Spleen (tissue), 7 donors: Measurements from ENCODE around the gene IKZF3.

Source experiments
- POLR2AphosphoS5 ChIP-seq, 3 donors: sonication (generic); formaldehyde crosslinking; IDR thresholded peaks; one replicate each; pipeline ENCODE4 v1.5.1; 2017; ENCODE audit warnings: antibody characterized with exemption in 3 of 3
- TF ChIP-seq, protein P1 (sequence below), 11 experiments: fragments of 200-600 bp in 7 of 11; fragments of 450-650 bp in 4 of 11; sonication (generic) in 4 of 11; IDR thresholded peaks in 8 of 11; conservative IDR thresholded peaks in 3 of 11; 1 replicate in 7 of 11; 2 replicates in 4 of 11; pipeline versions ENCODE4 v1.4.0 to v1.8.0; 2016 to 2021; ENCODE audit warnings: antibody characterized with exemption in 11 of 11, inconsistent platforms in 4 of 11, mild to moderate bottlenecking in 1 of 11
- donor health status: DM: no; HTN: no; CAD: no; lungs with moderate emphysema.
- donor health status: DM: no; HTN: no; CAD: no.
- donor health status: DM: no; HTN: no; CAD: no.

DNA sequence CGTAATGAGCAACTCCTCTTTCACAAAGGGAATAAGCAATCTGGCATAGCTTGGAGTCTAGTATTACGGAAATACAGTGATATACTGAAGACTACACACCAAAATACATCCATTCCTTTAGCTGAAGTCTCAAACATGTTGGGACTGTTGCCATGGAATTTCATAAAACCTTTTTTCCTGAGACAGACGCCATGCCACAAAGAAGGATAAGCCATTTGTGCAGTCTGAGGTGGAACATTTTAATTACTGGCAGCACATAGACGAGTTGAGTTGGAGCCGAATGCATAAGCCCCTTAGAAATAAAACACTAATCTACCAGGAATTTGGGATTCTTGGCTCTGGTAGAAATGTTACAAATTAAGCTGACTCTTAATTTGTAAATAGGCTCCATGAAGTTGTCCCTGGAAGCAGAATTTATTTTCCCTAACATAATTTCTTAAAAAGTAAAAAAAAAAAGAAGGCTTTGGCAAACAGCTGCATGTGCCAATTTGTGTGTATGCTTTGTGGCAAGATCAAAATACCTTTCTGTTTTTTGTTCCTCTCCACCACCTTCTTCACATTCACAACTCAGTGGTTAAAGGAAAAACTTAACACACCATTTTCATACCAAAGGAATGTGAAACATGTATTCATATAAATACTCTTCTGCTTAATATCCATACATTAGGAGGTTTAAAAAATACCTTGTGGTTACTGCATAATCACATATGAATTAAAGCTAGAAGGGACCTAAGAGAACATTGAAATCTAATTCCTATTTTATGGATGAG lies 100.9 kb downstream of the IKZF3 start:
- TF ChIP-seq, protein P1, sequence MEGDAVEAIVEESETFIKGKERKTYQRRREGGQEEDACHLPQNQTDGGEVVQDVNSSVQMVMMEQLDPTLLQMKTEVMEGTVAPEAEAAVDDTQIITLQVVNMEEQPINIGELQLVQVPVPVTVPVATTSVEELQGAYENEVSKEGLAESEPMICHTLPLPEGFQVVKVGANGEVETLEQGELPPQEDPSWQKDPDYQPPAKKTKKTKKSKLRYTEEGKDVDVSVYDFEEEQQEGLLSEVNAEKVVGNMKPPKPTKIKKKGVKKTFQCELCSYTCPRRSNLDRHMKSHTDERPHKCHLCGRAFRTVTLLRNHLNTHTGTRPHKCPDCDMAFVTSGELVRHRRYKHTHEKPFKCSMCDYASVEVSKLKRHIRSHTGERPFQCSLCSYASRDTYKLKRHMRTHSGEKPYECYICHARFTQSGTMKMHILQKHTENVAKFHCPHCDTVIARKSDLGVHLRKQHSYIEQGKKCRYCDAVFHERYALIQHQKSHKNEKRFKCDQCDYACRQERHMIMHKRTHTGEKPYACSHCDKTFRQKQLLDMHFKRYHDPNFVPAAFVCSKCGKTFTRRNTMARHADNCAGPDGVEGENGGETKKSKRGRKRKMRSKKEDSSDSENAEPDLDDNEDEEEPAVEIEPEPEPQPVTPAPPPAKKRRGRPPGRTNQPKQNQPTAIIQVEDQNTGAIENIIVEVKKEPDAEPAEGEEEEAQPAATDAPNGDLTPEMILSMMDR (IDR thresholded peaks at IDR 0.05 in 8 of 11, conservative IDR thresholded peaks at IDR 0.05 in 3 of 11) = no peak
- no peak for TF ChIP-seq POLR2AphosphoS5 (IDR thresholded peaks at IDR 0.05)
